OCI-LY1 (cell line): ENCODE results near the gene PRCP.

Experiments
- CTCF ChIP-seq: fragments of 200-600 bp; sonication (generic), shearing (Covaris generic); IDR thresholded peaks from 2 replicates; pipeline ENCODE4 v1.5.1; 2017; ENCODE audit warnings: mild to moderate bottlenecking, antibody characterized with exemption, low read length, moderate library complexity, mixed read lengths
- EZH2 ChIP-seq: fragments of 200-600 bp; sonication (generic), shearing (Covaris generic); IDR thresholded peaks from 2 replicates; pipeline ENCODE4 v1.8.0; 2017; ENCODE audit warnings: borderline replicate concordance, mixed run types, mild to moderate bottlenecking, antibody characterized with exemption, low read length, moderate library complexity, mixed read lengths

GRCh38 chr11:82907371-82907770 lies 7.1 kb upstream of the PRCP start:
- TF ChIP-seq CTCF (no peak), EZH2 (no peak)
